Activated naive CD8-positive, alpha-beta T cell treated with anti-CD3 and anti-CD28 coated beads, Interleukin-2, amount 50 U/mL, for 16 hours (primary cell): ENCODE data around the gene GALNT17.

Experiments
- DNase-seq: peaks from one replicate; pipeline ENCODE4 v3.0.0-alpha.2; 2020; ENCODE audit warnings: low read depth, low spot score

The GALNT17 gene

DNA sequence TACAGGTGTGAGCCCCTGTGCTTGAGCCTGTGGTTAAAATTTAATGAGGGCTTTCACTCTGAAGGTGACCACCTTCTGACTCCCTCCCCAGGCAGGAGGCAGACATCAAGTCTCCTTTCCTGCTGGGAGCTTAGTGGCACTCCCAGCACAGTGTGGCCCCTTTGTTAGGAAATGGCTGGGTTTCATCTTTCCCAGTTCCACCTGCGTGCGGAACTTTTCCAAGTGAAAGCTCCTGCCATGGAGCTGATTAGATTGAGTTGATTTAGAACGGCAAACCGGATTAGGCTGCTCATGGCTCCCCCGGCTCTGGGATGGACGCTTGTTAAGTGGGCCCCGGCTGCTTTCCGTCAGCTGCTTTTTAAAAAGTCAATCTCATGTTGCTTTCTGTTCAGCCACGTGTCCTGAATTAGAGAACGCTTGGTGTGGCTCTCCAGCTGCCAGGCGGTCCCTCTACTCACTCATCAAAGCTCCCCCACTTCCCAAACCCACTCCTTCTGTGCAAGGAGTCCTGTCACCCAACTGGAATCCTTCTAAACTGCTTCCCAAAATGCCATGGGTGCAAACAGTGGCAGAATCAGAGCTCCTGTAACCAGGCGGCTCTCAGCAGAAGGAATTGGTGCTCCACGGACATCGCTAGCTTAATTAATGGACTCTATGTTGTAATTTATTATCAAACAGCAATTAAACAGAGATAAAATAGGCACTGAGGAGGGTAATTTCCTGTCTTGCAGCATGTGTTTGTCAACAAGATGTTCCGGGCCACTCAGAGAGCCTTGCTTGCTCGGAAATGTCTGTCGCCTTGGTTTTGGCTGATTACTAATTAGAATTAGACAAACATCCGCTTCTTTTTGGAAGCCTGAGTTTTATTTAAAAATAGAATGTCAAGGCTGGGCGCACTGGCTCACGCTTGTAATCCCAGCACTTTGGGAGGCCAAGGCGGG lies 551.2 kb downstream of the GALNT17 start:
- DNase-seq: no peak

- no peak for DNase-seq
These were observed 555.3 kb downstream of the GALNT17 start for GRCh38 chr7:71687286-71687685.

DNA sequence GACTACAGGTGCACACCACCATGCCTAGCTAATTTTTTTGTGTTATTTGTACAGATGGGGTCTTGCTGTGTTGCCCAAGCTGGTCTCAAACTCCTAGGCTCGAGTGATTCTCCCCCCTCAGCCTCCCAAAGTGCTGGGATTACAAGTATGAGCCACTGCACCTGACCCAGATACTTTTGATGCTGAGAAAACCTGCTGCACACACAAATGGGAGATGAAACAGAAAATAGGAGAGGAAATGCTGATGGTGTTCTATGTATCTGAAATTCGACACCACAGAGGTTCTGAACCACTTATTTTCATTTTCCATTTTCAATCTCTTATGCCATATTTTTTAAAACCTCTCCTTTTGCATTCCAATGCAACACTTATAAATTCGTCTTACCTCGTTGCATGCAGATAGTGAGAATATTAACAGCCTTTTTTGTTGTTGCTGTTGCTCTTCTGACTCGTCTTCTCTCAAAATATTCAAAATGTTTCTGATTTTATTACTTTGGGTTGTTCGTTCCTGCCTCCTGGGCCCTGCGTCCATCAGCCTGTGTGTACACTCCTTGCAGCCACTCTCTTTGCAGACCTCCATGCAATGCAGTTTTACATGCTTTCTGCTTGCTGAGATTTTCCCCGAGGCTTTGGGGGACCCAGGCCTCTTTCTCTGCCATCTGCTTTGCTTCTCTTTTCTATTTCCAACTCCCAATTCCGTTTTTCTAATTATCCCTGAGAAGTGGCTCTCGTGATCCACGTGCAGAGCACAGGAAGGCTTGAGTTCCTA lies 556.1 kb downstream of the GALNT17 start:
- DNase-seq: no peak

GRCh38 chr7:71691538-71691937 lies 559.6 kb downstream of the GALNT17 start:
- DNase-seq: no peak

GRCh38 chr7:71694665-71695064 lies 562.7 kb downstream of the GALNT17 start:
- DNase-seq: no peak

DNA sequence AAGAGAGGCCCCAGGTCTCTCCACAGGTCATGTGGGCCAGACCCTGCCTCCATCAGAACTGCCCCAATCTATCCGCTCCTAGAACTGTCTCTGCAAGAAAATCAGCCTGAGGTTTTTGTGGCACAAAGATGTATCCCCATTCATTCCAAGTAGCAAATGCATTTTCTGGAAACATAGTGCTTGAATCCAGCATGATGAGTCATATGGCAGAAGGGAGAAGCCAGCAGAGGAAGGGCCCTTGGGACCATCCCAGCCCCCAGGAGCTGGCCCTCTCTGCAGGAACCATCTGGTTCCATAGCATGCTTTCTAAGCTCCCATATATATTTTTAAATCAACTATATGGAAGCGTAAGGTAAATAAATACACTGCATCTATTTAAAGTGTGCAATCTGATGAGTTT lies 563.2 kb downstream of the GALNT17 start:
- no peak for DNase-seq

GRCh38 chr7:71696511-71696910 lies 564.6 kb downstream of the GALNT17 start:
- DNase-seq: no peak

DNA sequence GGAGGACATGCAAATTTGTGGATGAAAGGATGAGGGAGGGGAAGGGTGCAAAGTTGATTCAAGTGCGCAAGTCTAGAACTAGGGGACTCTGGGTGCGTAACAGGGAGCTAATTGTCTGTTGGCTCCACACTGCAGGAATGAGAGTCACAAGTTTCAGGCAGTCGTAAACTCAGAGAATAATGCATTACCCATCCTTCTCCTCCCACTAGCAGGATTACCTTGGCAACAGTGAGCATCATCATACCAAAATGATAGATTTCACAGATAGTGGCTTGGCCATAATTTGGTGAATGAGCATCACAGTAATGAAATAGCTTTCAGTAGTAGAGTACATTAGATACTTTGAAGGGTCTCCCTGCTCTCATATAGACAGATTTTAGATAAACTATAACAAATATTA lies 565.5 kb downstream of the GALNT17 start:
- no peak for DNase-seq

- no peak for DNase-seq
These were observed 573.3 kb downstream of the GALNT17 start for GRCh38 chr7:71705217-71705616.

- no peak for DNase-seq
These were observed 574.1 kb downstream of the GALNT17 start for GRCh38 chr7:71705901-71706596.

GRCh38 chr7:71706597-71706975 lies 574.6 kb downstream of the GALNT17 start:
- DNase-seq: no peak

DNA sequence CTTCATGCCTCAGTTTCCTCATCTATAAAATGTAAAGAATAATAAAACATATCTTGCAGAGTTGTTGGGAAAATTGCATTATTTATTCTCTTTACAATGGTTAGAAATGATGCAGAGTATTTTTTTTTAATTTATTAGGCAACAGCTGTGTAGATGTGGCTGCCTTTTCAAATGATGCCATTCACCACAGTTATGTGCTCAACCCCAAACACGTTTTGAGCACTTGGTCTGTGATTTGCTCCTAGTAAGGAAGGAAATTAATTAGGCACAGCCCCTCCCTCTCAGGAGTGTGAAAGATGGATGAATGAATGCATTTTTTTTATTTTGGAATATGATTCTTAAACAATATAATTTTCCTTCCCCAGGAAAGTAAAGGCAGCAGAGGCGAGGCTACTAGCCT lies 575.1 kb downstream of the GALNT17 start:
- DNase-seq: no peak

DNA sequence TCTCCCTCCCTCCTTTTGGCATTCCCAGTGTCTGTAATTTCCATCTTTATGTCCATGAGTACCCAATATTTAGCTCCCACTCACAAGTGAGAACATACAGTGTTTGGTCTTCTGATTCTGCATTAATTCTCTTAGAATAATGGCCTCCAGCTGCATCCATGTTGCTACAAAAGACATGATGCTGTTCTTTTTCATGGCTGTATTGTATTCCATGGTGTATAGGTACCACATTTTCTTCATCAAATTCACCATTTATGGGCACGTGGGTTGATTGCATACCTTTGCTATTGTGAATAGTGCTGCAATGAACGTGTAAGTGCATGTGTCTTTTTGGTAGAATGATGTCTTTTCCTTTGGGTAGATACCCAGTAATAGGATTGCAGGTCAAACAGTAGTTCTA lies 576.8 kb downstream of the GALNT17 start:
- DNase-seq: no peak

DNA sequence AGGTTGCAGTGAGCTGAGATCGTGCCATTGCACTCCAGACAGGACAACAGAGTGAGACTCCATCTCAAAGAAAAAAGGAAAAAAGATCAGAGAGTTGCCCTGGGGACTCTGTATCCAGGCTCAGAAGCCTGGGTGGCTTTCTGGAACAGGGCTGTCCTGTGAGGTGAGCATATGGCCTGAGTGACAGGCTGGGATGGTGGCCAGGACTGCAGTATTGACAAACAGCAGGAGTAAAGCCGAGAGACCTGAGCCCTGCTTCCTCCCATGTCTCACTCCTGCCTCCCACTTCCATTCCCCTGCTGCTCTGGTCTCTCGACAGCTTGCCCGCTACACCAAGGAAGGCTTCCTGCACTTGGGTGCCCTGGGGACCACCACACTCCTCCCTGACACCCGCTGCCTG lies 578.5 kb downstream of the GALNT17 start:
- no peak for DNase-seq

DNA sequence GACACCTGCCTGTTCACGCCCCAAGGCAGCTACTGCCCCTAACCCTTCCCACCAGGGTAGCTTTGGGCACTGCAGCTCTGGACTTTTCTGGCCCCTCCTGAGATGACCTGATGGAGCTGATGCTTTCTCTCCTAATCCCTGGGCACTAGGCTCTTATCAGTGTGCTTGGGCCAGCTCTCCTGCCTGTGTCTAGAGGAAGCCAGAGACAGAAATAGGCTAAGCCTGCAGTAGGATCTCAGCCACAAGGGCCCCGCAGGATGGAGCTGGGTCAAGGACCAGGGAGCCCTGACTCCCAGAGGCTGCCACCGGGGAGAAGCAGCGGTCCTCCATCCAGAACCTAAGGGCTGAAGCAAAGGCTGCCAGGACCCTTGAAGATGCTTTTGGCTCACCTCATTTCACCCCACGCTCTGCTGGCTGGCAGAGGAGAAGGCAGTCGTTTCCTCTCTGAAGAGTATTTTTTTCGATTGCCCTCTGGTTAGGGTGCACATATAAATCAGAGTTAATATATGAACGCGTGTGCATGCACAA lies 580.8 kb downstream of the GALNT17 start:
- DNase-seq: no peak

GRCh38 chr7:71716690-71717089 lies 584.7 kb downstream of the GALNT17 start:
- DNase-seq: no peak

DNA sequence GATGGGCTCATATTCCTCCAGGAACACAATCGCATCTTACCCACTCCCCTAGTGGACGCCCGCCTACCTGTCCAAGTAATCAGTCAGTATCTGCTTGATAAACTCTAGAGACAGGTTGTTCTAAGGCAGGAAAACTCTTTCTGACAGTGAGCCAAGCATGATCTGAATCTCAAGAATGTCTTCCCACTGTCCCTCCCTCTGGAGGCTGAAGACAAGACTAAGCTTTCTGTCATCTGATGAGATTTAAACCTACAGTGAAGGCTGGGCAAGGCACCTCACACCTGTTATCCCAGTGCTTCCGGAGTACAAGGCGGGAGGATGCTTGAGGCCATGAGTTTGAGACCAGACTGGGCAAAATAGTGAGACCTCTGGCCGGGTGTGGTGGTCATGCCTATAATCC lies 586.6 kb downstream of the GALNT17 start:
- DNase-seq: no peak

DNA sequence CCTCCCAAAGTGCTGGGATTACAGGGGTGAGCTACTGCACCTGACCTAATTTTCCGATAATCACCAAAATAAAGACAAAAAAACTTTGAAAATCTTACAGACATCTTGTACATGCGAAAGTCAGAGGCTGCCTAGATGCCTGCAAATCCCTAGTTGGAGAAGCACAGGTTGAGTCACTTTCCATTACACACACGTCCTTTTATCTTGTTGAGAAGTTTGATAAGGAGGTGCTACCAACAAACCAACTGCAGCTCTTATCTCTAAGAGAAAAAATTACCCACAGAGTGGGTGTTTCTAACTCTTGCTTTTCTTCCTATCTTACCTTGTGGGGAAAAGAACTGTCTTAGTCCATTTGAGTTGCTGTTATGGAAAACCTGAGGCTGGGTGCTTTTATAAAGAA lies 589.8 kb downstream of the GALNT17 start:
- DNase-seq: no peak

GRCh38 chr7:71723859-71724258 lies 591.9 kb downstream of the GALNT17 start:
- DNase-seq: no peak

DNA sequence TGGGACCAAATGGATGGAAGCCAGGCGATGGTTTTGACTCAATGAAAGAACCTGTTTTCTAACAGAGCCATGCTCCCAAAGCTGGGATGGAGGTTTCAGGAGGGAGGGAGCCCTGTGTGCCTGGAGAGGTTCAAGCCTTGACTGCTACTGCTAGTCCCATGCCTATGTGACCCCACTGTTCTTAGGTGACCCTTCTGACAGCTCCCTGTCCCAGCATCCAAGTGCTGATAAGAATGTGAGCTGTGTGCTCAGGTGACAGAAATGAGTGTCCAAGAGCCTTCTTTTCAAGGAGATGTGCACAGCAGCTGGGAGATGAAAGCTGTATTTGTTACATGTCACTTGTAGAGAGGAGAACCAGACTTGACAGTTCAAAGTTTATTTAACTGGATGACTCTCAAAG lies 595.4 kb downstream of the GALNT17 start:
- DNase-seq: no peak

GRCh38 chr7:71731740-71732139 lies 599.8 kb downstream of the GALNT17 start:
- no peak for DNase-seq
